Epithelial cell of proximal tubule (primary cell): ENCODE results near the gene LHX5. TPM values are rescaled to one million over a fixed set of nuclear protein-coding genes. Genes with fewer than 3 reads are reported as not detected.
"Not testable (repeated sequence)": the region's sequence is repeated elsewhere in the genome, so short reads cannot be mapped to it uniquely, and the experiment has no call there.

Source experiments
- DNase-seq: peaks from one replicate; pipeline ENCODE4 v3.0.0-alpha.2; 2011; ENCODE audit warnings: low read depth
- H3K4me3 ChIP-seq: 2 replicates; pipeline ENCODE4 v1.5.1; 2011; ENCODE audit warnings: low read depth, mild to moderate bottlenecking, low read length
- total RNA-seq: library from RNA; depleted of rRNA; stranded (reverse); fragments of >200 nt; gene quantifications from 2 replicates; pipeline ENCODE4 v1.2.3, GENCODE V29; 2015
- TF ChIP-seq, protein P1 (sequence below): conservative IDR thresholded peaks from 2 replicates; pipeline ENCODE4 v1.5.1; 2012; ENCODE audit warnings: low read depth, mild to moderate bottlenecking, low read length

Gene LHX5
- total RNA-seq, 1 donor from 2014 or later = 0.06 TPM

DNA sequence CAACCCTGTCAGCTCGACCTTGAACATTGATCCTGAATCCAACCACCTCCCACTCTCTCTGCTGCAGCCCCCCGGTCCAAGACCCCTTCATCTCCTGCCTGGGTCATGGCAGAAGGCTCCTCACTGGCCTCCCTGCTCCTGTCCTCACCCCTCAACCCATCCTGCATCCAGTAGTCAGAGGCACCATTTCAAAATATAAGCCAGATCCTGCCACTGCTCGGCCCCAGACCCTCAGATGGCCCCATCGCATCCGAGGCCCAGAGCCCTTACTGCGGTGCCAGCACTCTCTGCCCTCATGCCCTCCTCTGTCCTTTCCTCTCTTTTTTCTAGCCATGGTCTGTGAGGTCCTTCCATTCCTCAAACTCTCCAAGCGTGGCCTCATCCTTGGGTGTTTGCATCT is 34.3 kb upstream of the LHX5 start:
- TF ChIP-seq, protein P1, sequence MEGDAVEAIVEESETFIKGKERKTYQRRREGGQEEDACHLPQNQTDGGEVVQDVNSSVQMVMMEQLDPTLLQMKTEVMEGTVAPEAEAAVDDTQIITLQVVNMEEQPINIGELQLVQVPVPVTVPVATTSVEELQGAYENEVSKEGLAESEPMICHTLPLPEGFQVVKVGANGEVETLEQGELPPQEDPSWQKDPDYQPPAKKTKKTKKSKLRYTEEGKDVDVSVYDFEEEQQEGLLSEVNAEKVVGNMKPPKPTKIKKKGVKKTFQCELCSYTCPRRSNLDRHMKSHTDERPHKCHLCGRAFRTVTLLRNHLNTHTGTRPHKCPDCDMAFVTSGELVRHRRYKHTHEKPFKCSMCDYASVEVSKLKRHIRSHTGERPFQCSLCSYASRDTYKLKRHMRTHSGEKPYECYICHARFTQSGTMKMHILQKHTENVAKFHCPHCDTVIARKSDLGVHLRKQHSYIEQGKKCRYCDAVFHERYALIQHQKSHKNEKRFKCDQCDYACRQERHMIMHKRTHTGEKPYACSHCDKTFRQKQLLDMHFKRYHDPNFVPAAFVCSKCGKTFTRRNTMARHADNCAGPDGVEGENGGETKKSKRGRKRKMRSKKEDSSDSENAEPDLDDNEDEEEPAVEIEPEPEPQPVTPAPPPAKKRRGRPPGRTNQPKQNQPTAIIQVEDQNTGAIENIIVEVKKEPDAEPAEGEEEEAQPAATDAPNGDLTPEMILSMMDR = no peak
- H3K4me3 ChIP-seq = no peak overlapping the region
- DNase-seq = no peak

DNA sequence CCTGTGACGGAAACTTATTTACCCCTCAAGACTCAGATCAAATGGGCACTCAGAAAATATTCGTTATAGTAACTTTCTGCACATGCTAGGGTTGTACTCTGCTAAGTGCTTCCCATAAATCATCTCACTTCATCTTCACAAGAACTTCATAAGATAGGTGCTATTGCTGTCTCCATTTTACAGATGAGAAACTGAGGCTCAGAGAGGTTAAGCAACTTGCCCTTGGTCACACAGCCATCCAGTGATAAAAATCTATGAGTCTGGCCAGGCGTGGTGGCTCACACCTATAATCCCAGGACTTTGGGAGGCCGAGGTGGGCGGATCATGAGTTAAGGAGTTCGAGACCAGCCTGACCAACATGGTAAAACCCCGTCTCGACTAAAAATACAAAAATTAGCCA is 33.2 kb upstream of the LHX5 start:
- DNase-seq = no peak
- TF ChIP-seq, protein P1 = no peak
- H3K4me3 ChIP-seq = no peak overlapping the region

DNA sequence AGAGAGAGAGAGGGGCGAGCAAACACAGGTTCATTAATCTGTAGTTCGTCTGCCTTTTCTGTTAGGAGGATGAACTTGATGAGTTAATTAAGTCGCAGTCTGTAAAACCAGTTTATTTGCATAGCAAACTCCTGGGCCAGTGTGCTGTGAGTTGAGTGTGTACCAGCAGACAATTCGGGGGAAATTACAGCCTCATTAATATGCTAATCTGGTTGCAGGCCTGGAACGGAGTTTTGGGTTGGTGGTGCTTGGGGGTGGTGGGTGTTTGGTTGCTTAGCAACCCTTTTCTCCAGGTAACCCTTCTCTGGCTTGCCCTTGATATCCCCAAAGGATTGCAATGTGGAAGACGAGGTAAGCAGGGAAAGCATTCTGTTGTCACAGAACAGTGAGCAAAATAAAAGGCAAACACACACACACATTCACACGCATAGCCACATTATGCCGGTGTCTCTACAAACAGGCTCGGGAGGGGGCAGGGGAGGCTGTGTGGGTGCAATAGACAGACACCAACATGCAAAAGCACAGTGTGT is 29.2 kb upstream of the LHX5 start:
- no peak overlapping the region for H3K4me3 ChIP-seq
- DNase-seq = no peak
- TF ChIP-seq, protein P1 = no peak

DNA sequence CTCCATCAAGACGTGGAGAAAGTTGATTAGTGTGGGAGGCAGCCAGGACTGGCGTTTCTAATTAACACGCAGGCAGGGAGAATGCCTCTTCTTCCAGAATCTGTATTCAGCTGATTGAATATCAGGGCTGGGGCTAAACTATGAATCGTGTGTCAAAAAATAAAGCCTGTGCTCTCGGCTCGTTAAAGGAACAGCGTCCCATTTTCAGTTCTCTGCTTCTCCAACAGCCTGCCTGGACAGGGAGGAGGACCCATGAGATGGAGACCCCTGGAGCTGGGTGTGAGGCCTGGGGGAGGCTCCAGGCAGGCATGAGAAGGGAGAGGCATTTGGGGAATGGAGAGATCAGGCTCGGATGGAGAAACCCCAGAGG is 28.6 kb upstream of the LHX5 start:
- DNase-seq = no peak
- TF ChIP-seq, protein P1 = no peak
- no peak overlapping the region for H3K4me3 ChIP-seq

DNA sequence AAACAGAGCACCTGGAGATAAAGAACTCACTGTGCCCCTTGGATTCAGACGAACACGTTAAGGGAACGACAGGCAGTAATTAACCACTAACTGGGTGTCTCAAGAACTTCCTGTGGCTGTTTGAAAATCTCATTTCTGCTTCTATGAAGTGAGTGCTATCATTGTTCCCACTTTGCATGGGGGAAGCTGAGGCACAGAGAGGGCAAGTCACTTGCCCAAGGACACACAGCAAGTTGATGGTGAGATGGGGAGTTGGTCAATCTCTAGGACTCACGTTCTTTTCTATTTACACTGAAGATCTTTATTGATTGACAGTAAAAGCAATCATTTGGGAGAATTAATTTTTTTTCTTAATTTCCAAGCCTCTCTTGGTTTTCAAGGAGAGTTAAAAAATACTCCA is 26.8 kb upstream of the LHX5 start:
- no peak for DNase-seq
- TF ChIP-seq, protein P1 = no peak
- no peak overlapping the region for H3K4me3 ChIP-seq

DNA sequence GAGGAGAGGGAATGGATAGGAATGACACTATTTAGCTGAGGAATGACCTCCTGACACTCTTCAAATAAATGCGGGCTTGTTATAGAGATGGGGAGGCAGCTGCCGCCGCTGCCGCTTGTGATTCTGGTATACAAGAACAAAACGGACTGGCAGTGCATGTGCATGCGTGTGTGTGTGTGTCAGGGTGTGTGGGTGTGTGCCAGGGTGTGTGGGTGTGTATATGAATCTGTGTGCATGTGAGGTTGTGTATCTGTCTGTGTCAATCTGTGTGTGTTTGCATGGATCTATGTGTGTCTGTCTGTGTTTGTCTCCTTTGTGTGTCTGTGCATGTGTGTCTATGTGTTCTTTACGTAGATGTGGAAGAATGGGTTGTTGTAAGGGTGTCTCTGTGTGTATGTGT is 26.0 kb upstream of the LHX5 start:
- DNase-seq = no peak
- H3K4me3 ChIP-seq = no peak overlapping the region
- TF ChIP-seq, protein P1 = no peak

DNA sequence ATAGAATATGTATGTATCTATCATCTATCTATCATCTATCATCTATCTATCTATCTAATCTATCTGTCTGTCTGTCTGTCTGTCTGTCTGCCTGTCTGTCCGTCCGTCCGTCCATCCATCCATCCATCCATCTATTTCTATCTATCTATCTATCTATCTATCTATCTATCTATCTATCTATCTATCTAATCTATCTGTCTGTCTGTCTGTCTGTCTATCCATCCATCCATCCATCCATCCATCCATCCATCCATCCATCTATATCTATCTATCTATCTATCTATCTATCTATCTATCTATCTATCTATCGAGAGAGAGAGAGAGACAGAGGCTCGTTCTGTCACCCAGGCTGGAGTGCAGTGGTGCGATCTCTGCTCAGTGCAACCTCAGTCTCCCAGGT is 24.3 kb upstream of the LHX5 start:
- not testable (repeated sequence) for H3K4me3 ChIP-seq, DNase-seq
